Muscle layer of duodenum (tissue), 2 donors: ENCODE data around the gene ARL17A.
"Not testable (repeated sequence)": the region's sequence is repeated elsewhere in the genome, so short reads cannot be mapped to it uniquely, and the experiment has no call there.

Experiments used
- H3K27ac ChIP-seq: one replicate; pipeline ENCODE4 v1.7.0; 2013; ENCODE audit warnings: mild to moderate bottlenecking, low read length
- H3K27me3 ChIP-seq: one replicate; pipeline ENCODE4 v1.7.0; 2013; ENCODE audit warnings: low read depth, mild to moderate bottlenecking, control low read depth, low read length
- H3K36me3 ChIP-seq, 2 donors: one replicate each; pipeline ENCODE4 v1.7.0; 2013; ENCODE audit warnings: low read length in 2 of 2, control low read depth in 1 of 2, mild to moderate bottlenecking in 1 of 2; ENCODE audit not compliant: insufficient read depth in 2 of 2, control insufficient read depth in 1 of 2
- H3K4me1 ChIP-seq, 2 donors: one replicate each; pipeline ENCODE4 v1.7.0; 2013; ENCODE audit warnings: low read length in 2 of 2, mild to moderate bottlenecking in 2 of 2, control low read depth in 1 of 2, moderate library complexity in 1 of 2; ENCODE audit not compliant: insufficient read depth in 2 of 2, control insufficient read depth in 1 of 2
- H3K4me3 ChIP-seq, 2 donors: one replicate each; pipeline ENCODE4 v1.7.0; 2013; ENCODE audit warnings: low read length in 2 of 2, low read depth in 1 of 2, mild to moderate bottlenecking in 1 of 2
- H3K9me3 ChIP-seq, 2 donors: one replicate each; pipeline ENCODE4 v1.7.0; 2013; ENCODE audit warnings: low read length in 2 of 2, control low read depth in 1 of 2, mild to moderate bottlenecking in 1 of 2; ENCODE audit not compliant: control insufficient read depth in 1 of 2
- donor health status: healthy.

Gene ARL17A

DNA sequence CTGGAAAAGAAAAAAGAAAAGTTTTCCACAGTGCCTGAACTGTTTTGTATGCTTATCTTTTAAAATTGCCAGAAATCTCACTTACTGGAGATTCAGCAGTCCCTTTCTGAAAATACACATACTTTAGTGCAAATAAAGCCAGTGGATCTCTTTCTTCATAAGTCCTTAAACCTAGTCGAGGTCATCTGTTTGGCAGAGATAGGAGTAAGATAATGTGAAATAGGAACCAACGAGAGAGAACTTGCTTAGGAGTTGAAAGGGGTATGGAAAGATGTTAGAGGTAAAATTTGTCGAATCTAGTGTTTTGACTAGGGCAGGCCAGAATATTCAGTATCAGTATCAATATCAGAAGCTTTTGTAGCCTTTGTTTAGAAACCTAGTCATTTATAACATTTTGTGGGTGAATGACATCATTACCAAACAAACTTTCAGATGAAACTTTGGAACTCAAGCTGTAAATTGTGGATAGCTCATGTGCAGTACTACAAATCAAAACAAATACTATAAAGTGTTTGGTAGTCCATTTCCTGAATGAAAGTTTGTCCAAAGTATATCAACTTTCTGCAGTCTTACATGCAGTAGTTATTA is 18.9 kb upstream of the ARL17A start:
- H3K4me1 ChIP-seq, H3K27ac ChIP-seq, H3K4me3 ChIP-seq: not testable (repeated sequence)

DNA sequence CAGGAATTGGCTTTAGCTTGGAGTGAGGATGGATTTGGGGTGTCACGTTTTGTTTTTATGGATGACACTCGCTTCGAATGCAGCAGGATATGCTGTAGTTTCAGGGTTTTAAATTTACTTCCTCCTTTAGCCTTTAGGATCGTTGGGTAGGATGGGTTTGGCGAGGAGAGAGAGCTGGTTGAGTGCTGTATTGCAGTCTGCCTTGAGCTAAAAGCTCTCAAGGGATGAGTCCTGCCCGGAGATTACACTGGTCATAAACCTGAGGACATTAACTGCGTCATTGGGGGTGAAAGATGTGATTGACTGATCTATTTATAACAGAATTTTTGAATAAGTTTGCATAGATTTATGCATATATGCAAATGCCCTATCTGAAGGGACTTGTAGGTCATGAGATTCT is 11.8 kb upstream of the ARL17A start:
- H3K9me3 ChIP-seq, H3K4me3 ChIP-seq, H3K27ac ChIP-seq, H3K4me1 ChIP-seq, H3K36me3 ChIP-seq, H3K27me3 ChIP-seq: not testable (repeated sequence)

More for the DNA sequence above, 18.9 kb upstream of the ARL17A start:
- H3K9me3 ChIP-seq, H3K27me3 ChIP-seq, H3K36me3 ChIP-seq: not testable (repeated sequence)

DNA sequence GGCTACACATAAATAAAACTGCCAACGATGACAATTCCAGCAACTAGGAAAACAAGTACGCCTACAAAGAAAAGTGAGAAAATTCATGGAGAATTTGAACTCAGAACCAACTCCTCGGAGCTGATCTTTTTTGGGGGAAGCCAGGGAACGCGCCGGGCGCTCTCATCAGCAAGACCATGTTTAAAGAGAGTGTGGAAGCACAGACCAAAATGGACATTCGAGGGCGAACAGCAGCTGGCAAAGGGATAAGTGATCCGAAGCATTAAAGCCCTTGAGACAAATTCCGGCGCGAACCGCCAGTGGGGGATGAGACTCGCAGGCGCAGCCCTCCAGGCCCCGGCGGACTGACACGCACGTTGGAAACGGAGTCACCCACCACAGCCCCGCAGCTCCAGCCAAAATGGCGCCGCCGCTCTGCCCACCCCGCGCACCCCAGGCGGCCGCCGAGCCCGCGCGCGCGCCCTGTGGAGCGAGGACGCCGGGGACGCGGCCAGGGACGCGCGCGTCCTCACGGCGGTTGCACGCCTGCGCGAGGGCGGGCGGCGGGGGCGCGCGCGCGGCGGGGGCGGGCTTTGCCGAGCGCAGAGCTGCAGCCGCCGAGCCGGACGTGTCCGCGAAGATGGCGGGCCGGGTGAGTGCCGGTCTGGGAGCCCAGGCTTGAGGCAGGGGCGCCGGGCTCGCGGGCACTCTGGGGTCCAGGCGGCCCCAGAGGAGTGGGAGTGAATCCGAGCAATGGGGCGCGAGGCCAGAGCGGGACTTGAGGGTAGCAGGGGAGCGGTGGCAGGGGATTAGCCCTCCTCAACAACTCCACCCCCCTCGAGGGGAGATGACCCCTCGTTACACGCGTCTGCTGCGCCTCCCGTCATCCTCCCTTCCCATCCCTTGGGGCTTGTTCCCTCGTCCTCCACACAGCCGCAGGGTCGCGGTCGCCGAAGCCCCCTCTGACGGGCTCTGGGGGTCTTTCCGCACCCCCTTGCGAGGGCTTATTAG is 11.0 kb upstream of the ARL17A start, which contains the start of gene NSF:
TSS of gene NSF (plus strand) at position 513 of the 990 bp plus-strand sequence. CDS start at position 620, 107 bp downstream.
- not testable (repeated sequence) for H3K27ac ChIP-seq, H3K4me3 ChIP-seq, H3K36me3 ChIP-seq, H3K4me1 ChIP-seq, H3K27me3 ChIP-seq, H3K9me3 ChIP-seq

DNA sequence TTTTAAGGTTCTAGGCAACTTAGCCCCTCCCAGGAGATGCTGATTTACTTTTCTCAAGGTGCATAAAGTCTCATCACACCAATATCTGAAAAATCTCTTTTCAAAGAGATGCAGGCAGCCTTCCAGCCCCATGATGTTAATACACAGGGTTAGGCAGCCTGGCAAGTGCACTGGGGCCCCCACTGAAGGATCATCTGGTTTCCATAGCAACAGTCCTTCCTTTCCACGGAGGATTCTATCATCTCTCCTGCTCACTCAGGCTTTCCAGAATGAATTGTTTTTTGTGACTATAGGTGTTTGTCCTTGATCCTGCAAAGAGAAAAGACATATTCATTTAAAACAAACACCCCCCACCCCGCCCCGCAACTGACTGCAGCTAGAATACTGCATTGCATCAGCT is 6.0 kb upstream of the ARL17A start:
- H3K9me3 ChIP-seq, H3K4me3 ChIP-seq, H3K27me3 ChIP-seq, H3K36me3 ChIP-seq, H3K27ac ChIP-seq, H3K4me1 ChIP-seq: not testable (repeated sequence)

DNA sequence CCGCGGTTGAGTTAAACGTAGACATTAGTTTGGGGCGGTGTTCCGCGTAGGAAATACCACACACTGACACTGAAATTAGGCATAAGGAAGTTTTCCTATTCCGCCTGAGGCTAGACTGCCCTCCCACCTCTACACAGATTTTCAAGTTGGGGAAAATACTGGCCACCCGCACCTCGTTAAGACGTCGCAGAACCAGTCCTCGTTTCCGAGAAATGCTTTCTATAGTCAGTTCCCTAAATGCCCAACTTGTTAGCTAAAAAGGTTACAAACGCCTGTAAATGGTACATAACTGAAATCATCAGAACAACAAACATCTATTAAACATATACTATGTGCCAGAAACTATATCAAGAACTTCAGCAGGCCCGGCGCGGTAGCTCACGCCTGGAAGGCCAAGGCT is 591 bp upstream of the ARL17A start:
- H3K4me3 ChIP-seq, H3K27me3 ChIP-seq, H3K36me3 ChIP-seq, H3K4me1 ChIP-seq, H3K9me3 ChIP-seq, H3K27ac ChIP-seq: not testable (repeated sequence)

DNA sequence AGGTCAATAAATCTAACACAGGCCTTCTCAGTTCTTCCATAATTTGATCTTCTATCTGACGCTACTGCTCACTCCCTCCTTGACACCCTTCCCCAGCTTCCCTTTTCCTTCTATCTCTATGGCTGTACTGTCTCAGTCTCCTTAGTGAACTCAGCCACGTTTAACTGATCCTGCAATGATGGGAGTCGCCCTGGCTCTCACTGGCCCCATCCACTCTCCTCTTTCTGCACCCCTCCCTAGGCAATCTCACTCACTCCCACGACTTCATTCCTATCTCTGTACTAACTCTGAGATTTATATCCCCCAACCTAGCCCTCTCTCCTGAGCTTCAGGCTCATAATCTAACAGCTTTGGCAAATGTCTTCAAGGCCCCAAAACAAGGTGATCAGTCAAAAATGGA is 7.7 kb downstream of the ARL17A start:
- not testable (repeated sequence) for H3K9me3 ChIP-seq, H3K36me3 ChIP-seq, H3K4me3 ChIP-seq, H3K27me3 ChIP-seq, H3K27ac ChIP-seq, H3K4me1 ChIP-seq

- H3K27ac ChIP-seq, H3K27me3 ChIP-seq, H3K4me3 ChIP-seq, H3K36me3 ChIP-seq, H3K9me3 ChIP-seq, H3K4me1 ChIP-seq: not testable (repeated sequence)
These were observed 12.5 kb downstream of the ARL17A start for GRCh38 chr17:46566980-46567379.

DNA sequence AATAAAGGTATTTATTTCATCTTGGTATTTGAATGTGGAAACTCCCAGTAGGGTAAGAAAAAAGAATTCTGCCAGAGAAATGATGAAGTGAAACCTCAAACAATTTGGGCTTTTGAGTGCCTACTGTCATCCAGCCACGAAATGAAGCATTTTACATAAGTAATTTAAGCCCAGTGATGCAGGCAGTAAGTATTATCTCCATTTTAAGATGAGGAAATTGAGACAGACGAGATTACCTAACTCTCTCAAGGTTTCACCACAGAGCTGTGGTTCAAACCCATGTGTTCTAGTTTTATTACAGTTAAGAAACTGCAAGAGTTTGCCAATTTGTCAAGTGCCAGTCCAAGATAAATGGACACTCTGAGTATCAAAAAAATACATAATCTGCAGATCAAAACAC is 13.2 kb downstream of the ARL17A start:
- not testable (repeated sequence) for H3K27me3 ChIP-seq, H3K4me3 ChIP-seq, H3K36me3 ChIP-seq, H3K4me1 ChIP-seq, H3K27ac ChIP-seq, H3K9me3 ChIP-seq

DNA sequence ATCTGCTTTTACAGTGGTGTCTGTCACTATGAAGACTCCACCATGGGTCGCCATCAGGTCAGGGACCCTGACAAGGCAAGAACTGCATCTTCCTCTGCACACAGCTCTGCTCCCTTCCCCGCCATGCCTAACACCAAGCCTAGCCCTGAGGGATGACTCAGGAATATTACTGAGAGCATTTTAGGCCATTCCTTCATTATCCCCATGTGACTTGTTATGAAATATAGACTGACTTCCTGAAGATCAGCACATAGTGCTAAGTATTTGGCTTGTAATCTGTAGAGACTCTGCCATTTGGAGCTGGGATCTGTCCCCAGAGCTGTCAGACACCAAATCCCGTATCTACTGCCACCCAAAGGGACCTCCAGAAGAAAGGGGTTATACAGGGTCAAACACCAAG is 19.4 kb downstream of the ARL17A start:
- H3K36me3 ChIP-seq, H3K4me1 ChIP-seq, H3K4me3 ChIP-seq, H3K9me3 ChIP-seq, H3K27ac ChIP-seq, H3K27me3 ChIP-seq: not testable (repeated sequence)

DNA sequence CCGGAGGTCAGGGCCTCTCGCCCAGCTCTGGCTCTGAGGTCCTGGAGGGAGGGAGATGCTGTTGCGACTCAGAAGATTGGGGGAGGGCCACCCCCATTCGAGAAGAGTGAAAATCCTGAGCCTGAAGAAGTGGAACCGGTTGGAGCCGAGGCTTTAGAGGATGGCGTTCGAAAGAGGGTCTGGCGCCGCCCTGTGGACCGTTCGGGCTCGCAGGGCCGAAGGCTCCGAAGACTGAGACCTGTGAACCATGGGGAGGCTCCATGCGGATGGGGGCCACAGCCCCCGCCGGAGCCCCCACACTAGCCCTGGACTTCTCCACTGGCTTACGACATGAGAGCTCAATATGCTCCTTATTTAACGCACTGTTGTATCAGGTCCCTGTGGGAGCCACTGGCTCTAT is 20.3 kb downstream of the ARL17A start:
- not testable (repeated sequence) for H3K9me3 ChIP-seq, H3K4me3 ChIP-seq, H3K4me1 ChIP-seq, H3K27me3 ChIP-seq, H3K36me3 ChIP-seq, H3K27ac ChIP-seq

- not testable (repeated sequence) for H3K4me3 ChIP-seq, H3K9me3 ChIP-seq
These were observed 30.9 kb downstream of the ARL17A start for GRCh38 chr17:46548607-46549006.

DNA sequence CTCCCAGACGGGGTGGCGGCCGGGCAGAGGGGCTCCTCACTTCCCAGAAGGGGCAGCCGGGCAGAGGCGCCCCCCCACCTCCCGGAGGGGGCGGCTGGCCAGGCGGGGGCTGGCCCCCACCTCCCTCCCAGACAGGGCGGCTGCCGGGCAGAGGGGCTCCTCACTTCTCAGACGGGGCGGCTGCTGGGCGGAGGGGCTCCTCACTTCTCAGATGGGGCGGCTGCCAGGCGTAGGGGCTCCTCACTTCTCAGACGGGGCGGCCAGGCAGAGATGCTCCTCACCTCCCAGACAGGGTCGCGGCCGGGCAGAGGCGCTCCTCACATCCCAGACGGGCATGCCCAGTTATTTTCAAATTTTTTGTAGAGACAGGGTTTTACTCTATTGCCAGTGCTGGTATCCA is 44.8 kb downstream of the ARL17A start:
- not testable (repeated sequence) for H3K4me3 ChIP-seq, H3K9me3 ChIP-seq, H3K27me3 ChIP-seq, H3K27ac ChIP-seq, H3K4me1 ChIP-seq, H3K36me3 ChIP-seq

More at GRCh38 chr17:46548607-46549006, 30.9 kb downstream of the ARL17A start:
- H3K27me3 ChIP-seq, H3K36me3 ChIP-seq, H3K4me1 ChIP-seq, H3K27ac ChIP-seq: not testable (repeated sequence)
